GM12878 (cell line): ENCODE results near the gene PDE1C. TPM values are rescaled to one million over a fixed set of nuclear protein-coding genes. Genes with fewer than 3 reads are reported as not detected.

Experiments
- ATAC-seq: fragments of 200-7000 bp; cut with Tn5 transposase; 3 replicates; pipeline ENCODE4 v1.9.1; 2020; ENCODE audit warnings: mild to moderate bottlenecking, moderate library complexity
- BruUV-seq: library from RNA; stranded (reverse); fragments of 400-500 nt; replicated peaks from 2 replicates; lab custom pipeline; 2021; lab: Mats Ljungman, UMichigan
- CTCF ChIA-PET: fragments of 300-600 bp; sonication (Branson Sonifier 250); formaldehyde crosslinking; extraction: SDS; loops from one replicate; lab custom pipeline; 2021; ENCODE audit warnings: inconsistent platforms; lab: Yijun Ruan, JAX
- POLR2A ChIA-PET: fragments of 350-600 bp; formaldehyde crosslinking; extraction: SDS; loops from one replicate; lab custom pipeline; 2021; ENCODE audit warnings: inconsistent platforms; lab: Charles Lee
- RAD21 ChIA-PET: fragments of 300-600 bp; sonication (Branson Sonifier 250); formaldehyde crosslinking; loops from one replicate; lab custom pipeline; 2023; ENCODE audit warnings: antibody characterized with exemption; ENCODE audit not compliant: unreplicated experiment; lab: Charles Lee
- SMC1A ChIA-PET: fragments of 300-600 bp; sonication (Branson Sonifier 250); formaldehyde crosslinking; loops from one replicate; lab custom pipeline; 2023; ENCODE audit not compliant: unreplicated experiment, uncharacterized antibody; lab: Charles Lee
- DNase-seq: peaks from one replicate; pipeline ENCODE4 v3.0.0-alpha.2; 2011; ENCODE audit warnings: low read depth, low spot score
- FAIRE-seq: peaks from 3 replicates; lab custom pipeline; 2011; peaks lifted over from hg19 to GRCh38; lab: Jason Lieb, UNC
- H2AFZ ChIP-seq: 2 replicates; pipeline ENCODE4 v1.6.0; 2011; ENCODE audit warnings: low read depth, low read length, control low read depth; ENCODE audit not compliant: control insufficient read depth
- H3K27ac ChIP-seq: 2 replicates; pipeline ENCODE4 v1.5.1; 2011; ENCODE audit warnings: control low read depth; ENCODE audit not compliant: control insufficient read depth, insufficient read depth
- H3K27me3 ChIP-seq, 2 experiments: replicated peaks in 1 of 2; 2 replicates each; pipeline versions ENCODE4 v1.6.0 to v1.6.1; 2011; ENCODE audit warnings: low read length in 1 of 2; ENCODE audit not compliant: control insufficient read depth in 2 of 2, insufficient read depth in 2 of 2
- H3K36me3 ChIP-seq, 2 experiments: 2 replicates each; pipeline ENCODE4 v1.5.1; 2011; ENCODE audit warnings: low read length in 1 of 2; ENCODE audit not compliant: control insufficient read depth in 2 of 2, insufficient read depth in 2 of 2
- H3K4me1 ChIP-seq: 2 replicates; pipeline ENCODE4 v1.6.1; 2011; ENCODE audit warnings: mild to moderate bottlenecking, low read length, moderate library complexity, mixed read lengths; ENCODE audit not compliant: control insufficient read depth, insufficient read depth
- H3K4me2 ChIP-seq: 2 replicates; pipeline ENCODE4 v1.6.0; 2011; ENCODE audit warnings: control low read depth; ENCODE audit not compliant: control insufficient read depth, insufficient read depth
- H3K4me3 ChIP-seq: fragments of 200-600 bp; sonication (generic); 2 replicates; pipeline ENCODE4 v1.5.1; 2016
- H3K79me2 ChIP-seq: 2 replicates; pipeline ENCODE4 v1.6.0; 2011; ENCODE audit warnings: low read length; ENCODE audit not compliant: control insufficient read depth, insufficient read depth
- H3K9ac ChIP-seq: 2 replicates; pipeline ENCODE4 v1.8.0; 2011; ENCODE audit warnings: low read length, control low read depth, mixed read lengths; ENCODE audit not compliant: control insufficient read depth, insufficient read depth
- H3K9me3 ChIP-seq: replicated peaks from 3 replicates; pipeline ENCODE4 v1.5.1; 2011; ENCODE audit warnings: mild to moderate bottlenecking, low read length; ENCODE audit not compliant: control insufficient read depth, insufficient read depth
- H4K20me1 ChIP-seq: 2 replicates; pipeline ENCODE4 v1.6.0; 2011; ENCODE audit not compliant: control insufficient read depth, insufficient read depth
- BACH1 ChIP-seq: fragments of 450-650 bp; IDR thresholded peaks from 2 replicates; pipeline ENCODE4 v1.6.1; 2017; ENCODE audit warnings: mild to moderate bottlenecking, borderline replicate concordance
- CBFB ChIP-seq: IDR thresholded peaks from 2 replicates; pipeline ENCODE4 v1.6.1; 2016; ENCODE audit warnings: antibody characterized with exemption, low read depth
- CREB1 ChIP-seq: IDR thresholded peaks from 2 replicates; pipeline ENCODE4 v1.6.1; 2012; ENCODE audit warnings: low read depth, mild to moderate bottlenecking, inconsistent platforms
- ELK1 ChIP-seq: IDR thresholded peaks from 2 replicates; pipeline ENCODE4 v1.6.1; 2012; ENCODE audit warnings: low read depth, low read length, improper control_type of control experiment
- JUNB ChIP-seq: IDR thresholded peaks from 2 replicates; pipeline ENCODE4 v1.6.1; 2016; ENCODE audit warnings: antibody characterized with exemption, mild to moderate bottlenecking
- NBN ChIP-seq: fragments of 450-650 bp; IDR thresholded peaks from 2 replicates; pipeline ENCODE4 v1.6.1; 2016
- NR2F1 ChIP-seq: fragments of 450-650 bp; conservative IDR thresholded peaks from 2 replicates; pipeline ENCODE4 v1.6.1; 2017; ENCODE audit warnings: mild to moderate bottlenecking
- RCOR1 ChIP-seq: conservative IDR thresholded peaks from 2 replicates; pipeline ENCODE4 v1.6.1; 2012; ENCODE audit warnings: low read depth, low read length, improper control_type of control experiment
- RELA ChIP-seq: fragments of 450-650 bp; IDR thresholded peaks from 2 replicates; pipeline ENCODE4 v1.8.0; 2014; ENCODE audit warnings: borderline replicate concordance; ENCODE audit not compliant: partially characterized antibody
- RELB ChIP-seq: fragments of 450-650 bp; IDR thresholded peaks from 2 replicates; pipeline ENCODE4 v1.6.1; 2017; ENCODE audit warnings: low read depth, mild to moderate bottlenecking, moderate library complexity
- ZNF207 ChIP-seq: fragments of 450-650 bp; IDR thresholded peaks from 2 replicates; pipeline ENCODE4 v1.6.1; 2014; ENCODE audit warnings: antibody characterized with exemption, mild to moderate bottlenecking, borderline replicate concordance
- ZNF384 ChIP-seq: IDR thresholded peaks from 2 replicates; pipeline ENCODE4 v1.6.1; 2012; ENCODE audit warnings: low read depth, mild to moderate bottlenecking, low read length, improper control_type of control experiment, borderline replicate concordance
- ZZZ3 ChIP-seq: IDR thresholded peaks from 2 replicates; pipeline ENCODE4 v1.6.1; 2011; ENCODE audit warnings: low read depth; ENCODE audit not compliant: control insufficient read depth, insufficient read length
- in situ Hi-C: fragments of 300-500 bp; cut with MboI; formaldehyde crosslinking; loops from 9 replicates; pipeline ENCODE4 v1.14.3; 2018; ENCODE audit warnings: mixed read lengths
- intact Hi-C: fragments of 100-400 bp; cut with micrococcal nuclease; formaldehyde crosslinking; loops from one replicate; pipeline ENCODE4 v1.14.2; 2022; ENCODE audit not compliant: unreplicated experiment
- polyA plus RNA-seq, 11 experiments: library from polyadenylated mRNA; depleted of rRNA in 4 of 11; unstranded in 6 of 11; stranded (reverse) in 5 of 11; fragments of >200 nt; fragmentation: Nextera tagmentation in 4 of 11; fragmentation: Illumina TruSeq in 1 of 11; extraction: Ambion mirVana in 4 of 11; extraction: Trizol in 1 of 11; gene quantifications; 1 replicate in 1 of 11; 2 replicates in 10 of 11; pipeline versions ENCODE4 v1.2.1 to v1.2.3, GENCODE V29; 2011 to 2016; ENCODE audit warnings: inconsistent platforms in 2 of 11, missing spikeins in 2 of 11, low read depth in 1 of 11
- total RNA-seq, 4 experiments: library from RNA; depleted of rRNA in 3 of 4; stranded (reverse); fragments of >200 nt in 3 of 4; fragmentation: Illumina TruSeq in 1 of 4; extraction: Trizol in 1 of 4; gene quantifications; 2 replicates each; pipeline versions ENCODE4 v1.2.1 to v1.2.3, GENCODE V29; 2013 to 2021

The PDE1C gene
- total and polyA plus RNA-seq, 10 of the 15 experiments (the other 5 are each of a cell fraction or from before 2014, with no cell fraction given), result 0.29 to 2.3 (median 0.70) TPM

- FAIRE-seq (no peak), DNase-seq (no peak), ATAC-seq (no peak)
- RAD21 ChIA-PET, result interaction anchor here (1.5 kb wide), 1 partner anchor 288 kb away, joined by 4 read pairs; no protein-coding TSS in a partner anchor
- Histone ChIP-seq H4K20me1 (no peaks in the 10 kb centered on the region), H3K4me3 (no peak overlapping the region), H3K27ac (no peak overlapping the region), H3K9ac (no peak overlapping the region), H3K4me1 (no peaks in the 10 kb centered on the region), H3K27me3 (peaks cover 3 to 4% of the 10 kb centered on the region in 2 experiments; a peak in 2 of 4 replicates), H3K9me3 (no peaks in the 10 kb centered on the region), H3K4me2 (no peak overlapping the region), H3K79me2 (no peaks in the 10 kb centered on the region), H2AFZ (no peak overlapping the region), H3K36me3 (no peaks in the 10 kb centered on the region)
- intact Hi-C loops (no loop called here), in situ Hi-C loops (no loop called here)
- TF ChIP-seq CBFB (no peak), RELA (no peak), CREB1 (no peak), ZNF384 (no peak), NBN (no peak), ZNF207 (no peak), RCOR1 (no peak), JUNB (no peak), ELK1 (no peak), ZZZ3 (no peak), BACH1 (no peak), NR2F1 (no peak), RELB (no peak)
- POLR2A ChIA-PET, result no interaction called here
- no TSS peak for BruUV-seq
- CTCF ChIA-PET, result interaction anchor here (1.4 to 1.8 kb wide), 2 partner anchors 8 to 10 kb away, joined by 3 to 6 read pairs; no protein-coding TSS in a partner anchor
- SMC1A ChIA-PET, result interaction anchor here (1.2 to 11.5 kb wide), 3 partner anchors 12 to 19 kb away, joined by 3 to 69 read pairs (median 6); no protein-coding TSS in a partner anchor
Observed at GRCh38 chr7:32069116-32069650, 1.0 kb downstream of the PDE1C start.
